Activated T-cell treated with anti-CD3 and anti-CD28 coated beads for 4 hours (primary cell): ENCODE measurements around the gene CXorf38.
A peak's percentile ranks its signal among the peaks of the same experiment; 100 is the strongest.
"Not testable (repeated sequence)": the region's sequence is repeated elsewhere in the genome, so short reads cannot be mapped to it uniquely, and the experiment has no call there.

Experiments used
- DNase-seq: peaks from one replicate; pipeline ENCODE4 v3.0.0-alpha.2; 2020

CXorf38 gene

GRCh38 chrX:40625294-40625693 lies 22.1 kb downstream of the CXorf38 start:
- no peak for DNase-seq

- no peak for DNase-seq
Measured at GRCh38 chrX:40623665-40624064, 23.7 kb downstream of the CXorf38 start.

GRCh38 chrX:40623139-40623536 lies 24.2 kb downstream of the CXorf38 start, which contains the start of gene MPC1L:
Gene MPC1L, plus strand, starts transcription at chrX:40623428. Its CDS starts 138 bp downstream, at chrX:40623566.
- DNase-seq, result no peak

GRCh38 chrX:40622479-40623138 lies 24.8 kb downstream of the CXorf38 start:
- DNase-seq, result no peak

GRCh38 chrX:40617566-40617965 lies 29.8 kb downstream of the CXorf38 start:
- DNase-seq, result no peak

- DNase-seq, result no peak
Measured at GRCh38 chrX:40615976-40616375, 31.4 kb downstream of the CXorf38 start.

- no peak for DNase-seq
Measured at GRCh38 chrX:40612511-40612910, 34.9 kb downstream of the CXorf38 start.

GRCh38 chrX:40607381-40607780 lies 40.0 kb downstream of the CXorf38 start:
- DNase-seq, result no peak

- DNase-seq, result no peak
Measured at GRCh38 chrX:40603446-40603845, 43.9 kb downstream of the CXorf38 start.

- DNase-seq, result not testable (repeated sequence)
Measured at GRCh38 chrX:40589616-40590321, 57.6 kb downstream of the CXorf38 start.

GRCh38 chrX:40587623-40588022 lies 59.7 kb downstream of the CXorf38 start:
- DNase-seq, result not testable (repeated sequence)

- no peak for DNase-seq
Measured at GRCh38 chrX:40582811-40583210, 64.5 kb downstream of the CXorf38 start.

- DNase-seq, result not testable (repeated sequence)
Measured at GRCh38 chrX:40582178-40582577, 65.2 kb downstream of the CXorf38 start.

- no peak for DNase-seq
Measured at GRCh38 chrX:40581336-40581920, 65.9 kb downstream of the CXorf38 start.

- peak; percentile 79 for DNase-seq
Measured at GRCh38 chrX:40580537-40581335, 66.6 kb downstream of the CXorf38 start, which contains the start of gene ATP6AP2. Gene ATP6AP2, plus strand, starts transcription at chrX:40580970. Its CDS starts 96 bp downstream, at chrX:40581066.

GRCh38 chrX:40579900-40580536 lies 67.3 kb downstream of the CXorf38 start:
- DNase-seq, result no peak

- no peak for DNase-seq
Measured at GRCh38 chrX:40579141-40579540, 68.2 kb downstream of the CXorf38 start.

- DNase-seq, result no peak
Measured at GRCh38 chrX:40578039-40578695, 69.2 kb downstream of the CXorf38 start.
